Measurements from ENCODE around the gene MBD2. TPM values are rescaled to one million over a fixed set of nuclear protein-coding genes. Genes with fewer than 3 reads are reported as not detected.

Gene MBD2
- total RNA-seq, 3 donors from 2014 or later (not counting 1 experiment from before 2014, with no cell fraction given): 74.8 to 107 (median 92.3) TPM

DNA sequence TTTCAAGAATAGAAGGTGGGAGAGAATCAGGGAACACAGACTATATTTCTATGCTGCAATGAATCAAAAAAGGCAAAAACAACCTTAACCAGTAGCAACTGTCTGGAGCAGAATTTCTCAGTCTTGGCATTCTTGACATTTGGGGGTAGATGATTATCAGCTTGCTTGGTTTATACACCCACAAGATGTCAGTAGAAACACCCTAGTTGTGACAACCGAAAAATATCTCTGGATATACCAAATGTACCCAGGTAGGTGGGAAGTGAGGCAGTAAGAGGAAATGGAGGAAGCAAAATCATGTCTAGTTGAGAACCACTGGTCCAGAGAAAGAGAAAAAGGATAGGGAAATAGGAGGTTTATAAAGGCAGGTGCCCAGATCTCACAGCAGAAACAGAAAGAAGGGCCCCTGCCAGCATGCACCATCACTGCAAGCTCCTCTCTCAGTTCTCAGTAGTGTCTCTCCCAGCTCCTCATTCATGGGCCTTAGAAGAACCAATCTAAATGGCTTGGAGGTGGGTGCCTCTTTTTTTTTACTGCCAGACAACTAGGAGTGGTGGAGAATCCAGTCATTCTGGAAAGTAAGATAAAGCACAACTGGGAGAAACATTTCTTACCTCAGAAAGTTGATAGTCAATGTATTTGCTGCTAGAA lies 50.4 kb downstream of the MBD2 start:
- peak in 1 of 2 donors; percentile 8 for DNase-seq
- no peaks in the 10 kb centered on the region for H3K27me3 Mint-ChIP-seq (ENCODE audit: low read depth in 2 of 2)
- H3K9me3 ChIP-seq (ENCODE audit: control insufficient read depth, insufficient read depth, low read length): no peaks in the 10 kb centered on the region
- peak overlapping the region; percentile 15 to 52 for H3K27ac Mint-ChIP-seq
- no peaks in the 10 kb centered on the region for H3K9me3 Mint-ChIP-seq
- intact Hi-C loops (cut with micrococcal nuclease): no loop called here
- H3K27me3 ChIP-seq (ENCODE audit: control insufficient read depth, insufficient read depth, low read length): no peaks in the 10 kb centered on the region
- H3K4me3 Mint-ChIP-seq: no peak overlapping the region
- 50% methylated on average over 1 of the region's 1 CpG for WGBS (ENCODE audit: insufficient coverage)
- ATAC-seq: peak in 1 of 3 donors; percentile 49
- no peak overlapping the region for H3K27ac ChIP-seq (ENCODE audit: low read length)
- H3K4me1 Mint-ChIP-seq: peaks cover 41 to 47% of the 10 kb centered on the region in 2 donors
- H3K4me1 ChIP-seq (ENCODE audit: control insufficient read depth, insufficient read depth, low read length): no peaks in the 10 kb centered on the region
- H3K36me3 ChIP-seq (ENCODE audit: control insufficient read depth, insufficient read depth, low read length): peaks cover 4% of the 10 kb centered on the region
- TF ChIP-seq, protein P1, sequence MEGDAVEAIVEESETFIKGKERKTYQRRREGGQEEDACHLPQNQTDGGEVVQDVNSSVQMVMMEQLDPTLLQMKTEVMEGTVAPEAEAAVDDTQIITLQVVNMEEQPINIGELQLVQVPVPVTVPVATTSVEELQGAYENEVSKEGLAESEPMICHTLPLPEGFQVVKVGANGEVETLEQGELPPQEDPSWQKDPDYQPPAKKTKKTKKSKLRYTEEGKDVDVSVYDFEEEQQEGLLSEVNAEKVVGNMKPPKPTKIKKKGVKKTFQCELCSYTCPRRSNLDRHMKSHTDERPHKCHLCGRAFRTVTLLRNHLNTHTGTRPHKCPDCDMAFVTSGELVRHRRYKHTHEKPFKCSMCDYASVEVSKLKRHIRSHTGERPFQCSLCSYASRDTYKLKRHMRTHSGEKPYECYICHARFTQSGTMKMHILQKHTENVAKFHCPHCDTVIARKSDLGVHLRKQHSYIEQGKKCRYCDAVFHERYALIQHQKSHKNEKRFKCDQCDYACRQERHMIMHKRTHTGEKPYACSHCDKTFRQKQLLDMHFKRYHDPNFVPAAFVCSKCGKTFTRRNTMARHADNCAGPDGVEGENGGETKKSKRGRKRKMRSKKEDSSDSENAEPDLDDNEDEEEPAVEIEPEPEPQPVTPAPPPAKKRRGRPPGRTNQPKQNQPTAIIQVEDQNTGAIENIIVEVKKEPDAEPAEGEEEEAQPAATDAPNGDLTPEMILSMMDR (IDR thresholded peaks at IDR 0.05): no peak
- H3K4me3 ChIP-seq (ENCODE audit: low read length): no peak overlapping the region
- no peaks in the 10 kb centered on the region for H3K36me3 Mint-ChIP-seq

- no peaks in the 10 kb centered on the region for H3K9me3 Mint-ChIP-seq
- H3K27me3 Mint-ChIP-seq (ENCODE audit: low read depth in 2 of 2): no peaks in the 10 kb centered on the region
- H3K4me1 Mint-ChIP-seq: peaks cover 42 to 49% of the 10 kb centered on the region in 2 donors
- Histone ChIP-seq H3K27ac (ENCODE audit: low read length) (no peak overlapping the region), H3K36me3 (ENCODE audit: control insufficient read depth, insufficient read depth, low read length) (peaks cover 7% of the 10 kb centered on the region), H3K4me1 (ENCODE audit: control insufficient read depth, insufficient read depth, low read length) (no peaks in the 10 kb centered on the region), H3K27me3 (ENCODE audit: control insufficient read depth, insufficient read depth, low read length) (no peaks in the 10 kb centered on the region), H3K9me3 (ENCODE audit: control insufficient read depth, insufficient read depth, low read length) (no peaks in the 10 kb centered on the region), H3K4me3 (ENCODE audit: low read length) (no peak overlapping the region)
- H3K36me3 Mint-ChIP-seq: no peaks in the 10 kb centered on the region
- H3K27ac Mint-ChIP-seq: peak overlapping the region in 1 of 2 donors; percentile 52
- TF ChIP-seq, protein P1 (IDR thresholded peaks at IDR 0.05): no peak
- DNase-seq (no peak), ATAC-seq (no peak)
- intact Hi-C loops (cut with micrococcal nuclease): no loop called here
- H3K4me3 Mint-ChIP-seq: no peak overlapping the region
- 96% methylated on average over 2 of the region's 2 CpGs for WGBS (ENCODE audit: insufficient coverage)
These were observed 51.2 kb downstream of the MBD2 start for GRCh38 chr18:54173250-54173649.

DNA sequence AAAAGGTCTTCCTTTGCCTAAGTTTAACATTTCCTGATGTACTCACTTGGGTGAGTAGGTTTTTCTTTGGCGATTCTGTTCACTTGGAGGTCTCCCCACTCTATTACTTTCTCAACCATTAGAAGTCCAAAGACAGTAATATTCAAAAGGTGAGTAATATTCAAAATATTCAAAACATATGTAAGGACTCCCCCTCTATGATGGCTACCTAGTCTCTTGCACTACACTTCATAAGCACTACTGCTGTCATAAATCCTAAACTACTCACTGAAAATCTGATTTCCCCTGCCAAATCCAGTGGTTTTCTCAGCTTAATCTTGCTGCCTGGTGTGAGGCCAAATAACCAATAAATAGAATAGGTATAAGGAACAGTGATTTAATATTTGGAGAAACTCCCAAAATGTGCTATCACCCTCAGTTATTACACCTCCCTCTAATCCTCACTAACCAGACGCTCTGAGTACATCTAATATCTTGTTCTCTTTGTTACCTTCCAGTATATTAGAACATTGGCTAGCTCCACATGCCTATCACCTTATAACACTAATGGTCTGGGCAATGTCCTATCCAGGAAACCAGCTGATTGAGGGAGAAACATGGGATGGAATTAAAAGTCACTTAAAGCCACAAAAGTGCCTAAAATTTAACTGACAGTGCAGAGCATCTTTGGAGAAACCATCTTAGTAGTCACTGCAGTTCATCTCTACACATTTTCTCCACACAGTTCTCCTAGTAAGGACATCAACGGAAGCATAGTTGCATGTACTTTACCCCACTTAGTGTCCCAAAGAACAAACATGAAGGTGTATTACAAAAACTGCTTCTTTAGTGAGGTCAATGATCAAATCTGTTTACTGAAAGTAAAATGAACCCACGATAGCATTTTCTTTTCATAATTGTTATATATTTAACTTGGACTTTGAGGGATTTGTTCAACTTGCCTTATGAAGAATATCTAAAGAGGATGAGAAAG lies 54.8 kb downstream of the MBD2 start:
- 96% methylated on average over 2 of the region's 4 CpGs for WGBS (ENCODE audit: insufficient coverage)
- H3K9me3 Mint-ChIP-seq: no peaks in the 10 kb centered on the region
- no peak overlapping the region for H3K4me3 Mint-ChIP-seq
- Histone ChIP-seq H3K4me1 (ENCODE audit: control insufficient read depth, insufficient read depth, low read length) (no peaks in the 10 kb centered on the region), H3K27ac (ENCODE audit: low read length) (no peak overlapping the region), H3K27me3 (ENCODE audit: control insufficient read depth, insufficient read depth, low read length) (no peaks in the 10 kb centered on the region), H3K36me3 (ENCODE audit: control insufficient read depth, insufficient read depth, low read length) (peaks cover 20% of the 10 kb centered on the region), H3K4me3 (ENCODE audit: low read length) (no peak overlapping the region), H3K9me3 (ENCODE audit: control insufficient read depth, insufficient read depth, low read length) (no peaks in the 10 kb centered on the region)
- no peaks in the 10 kb centered on the region for H3K36me3 Mint-ChIP-seq
- H3K27ac Mint-ChIP-seq: peak overlapping the region in 1 of 2 donors; percentile 51
- TF ChIP-seq, protein P1 (IDR thresholded peaks at IDR 0.05): no peak
- H3K4me1 Mint-ChIP-seq: peaks cover 30 to 33% of the 10 kb centered on the region in 2 donors
- ATAC-seq (no peak), DNase-seq (no peak)
- no peaks in the 10 kb centered on the region for H3K27me3 Mint-ChIP-seq (ENCODE audit: low read depth in 2 of 2)
- intact Hi-C loops (cut with micrococcal nuclease): no loop called here

Data from natural killer cell (primary cell).